ENCODE measurements around the gene CEBPA.
"Not testable (repeated sequence)": the region's sequence is repeated elsewhere in the genome, so short reads cannot be mapped to it uniquely, and the experiment has no call there.

CEBPA gene

DNA sequence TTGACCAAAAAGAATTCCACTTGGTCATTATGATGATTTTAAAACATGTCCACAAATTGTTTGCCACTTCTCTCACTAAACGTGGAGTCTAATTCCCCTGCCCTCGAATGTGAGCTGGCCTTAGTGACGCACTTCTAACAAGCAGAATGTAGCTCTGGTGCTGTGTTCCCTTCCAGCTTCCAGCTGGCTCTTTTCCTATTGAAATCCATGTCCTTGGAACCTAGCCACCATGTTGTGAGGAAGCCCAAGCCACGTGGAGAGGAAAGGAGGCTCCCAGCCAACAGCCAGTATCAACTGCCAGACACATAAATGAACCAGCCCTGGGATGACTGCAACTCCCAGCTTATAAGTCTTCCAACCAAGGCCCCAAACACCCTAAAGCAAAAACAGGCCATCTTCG lies 23.6 kb upstream of the CEBPA start:
- DNase-seq (ENCODE audit: insufficient read length, low spot score) = no peak
- no peak for FAIRE-seq

- DNase-seq (ENCODE audit: insufficient read length, low spot score) = no peak
- no peak for FAIRE-seq
Observed at GRCh38 chr19:33324628-33325027, 22.3 kb upstream of the CEBPA start.

DNA sequence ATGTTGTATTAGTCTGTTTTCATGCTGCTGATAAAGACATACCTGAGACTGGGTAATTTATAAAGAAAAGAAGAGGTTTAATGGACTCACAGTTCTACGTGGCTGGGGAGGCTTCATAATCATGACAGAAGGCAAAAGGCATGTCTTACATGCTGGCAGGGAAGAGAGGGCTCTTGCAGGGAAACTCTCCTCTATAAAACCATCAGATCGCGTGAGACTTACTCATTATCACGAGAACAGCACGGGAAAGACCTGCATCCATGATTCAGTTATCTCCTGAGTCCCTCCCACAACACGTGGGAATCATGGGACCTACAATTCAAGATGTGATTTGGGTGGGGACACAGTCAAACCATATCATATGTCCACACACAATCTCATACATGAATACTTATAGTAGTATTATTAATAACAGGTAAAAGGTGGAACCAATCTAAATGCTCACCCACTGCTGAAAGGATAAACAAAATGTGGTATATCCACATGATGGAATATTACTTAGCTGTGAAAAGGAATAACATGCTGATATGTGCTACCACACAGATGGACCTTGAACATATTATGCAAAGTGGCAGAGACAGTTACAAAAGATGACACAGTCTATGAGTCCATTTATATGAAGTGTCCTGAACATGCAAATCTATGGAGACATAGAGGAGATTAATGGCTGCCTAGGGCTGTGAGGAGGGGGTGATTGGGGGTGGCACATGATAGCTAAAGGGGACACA lies 20.9 kb upstream of the CEBPA start:
- FAIRE-seq (no peak), DNase-seq (ENCODE audit: insufficient read length, low spot score) (no peak)

DNA sequence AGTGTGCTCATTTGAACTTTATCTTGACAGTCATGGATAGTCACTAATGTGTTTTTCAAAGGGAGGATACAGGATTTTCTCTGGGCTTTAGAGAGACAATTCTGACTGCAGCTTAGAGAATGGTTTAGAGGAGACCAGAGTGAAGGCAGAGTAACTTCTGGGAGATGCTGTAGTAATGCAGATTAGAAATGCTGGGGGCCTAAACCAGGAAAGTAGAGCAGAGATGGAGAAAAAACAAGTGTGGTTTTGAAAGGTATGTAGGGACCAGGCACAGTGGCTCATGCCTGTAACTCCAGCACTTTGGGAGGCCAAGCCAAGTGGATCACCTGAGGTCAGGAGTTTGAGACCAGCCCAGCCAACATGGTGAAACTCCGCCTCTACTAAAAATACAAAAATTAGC lies 18.3 kb upstream of the CEBPA start:
- DNase-seq (ENCODE audit: insufficient read length, low spot score) (no peak), FAIRE-seq (no peak)

- not testable (repeated sequence) for FAIRE-seq; DNase-seq (ENCODE audit: insufficient read length, low spot score)
Observed at GRCh38 chr19:33317991-33318390, 15.7 kb upstream of the CEBPA start.

- no peak for FAIRE-seq
- no peak for DNase-seq (ENCODE audit: insufficient read length, low spot score)
Observed at GRCh38 chr19:33317517-33317916, 15.2 kb upstream of the CEBPA start.

DNA sequence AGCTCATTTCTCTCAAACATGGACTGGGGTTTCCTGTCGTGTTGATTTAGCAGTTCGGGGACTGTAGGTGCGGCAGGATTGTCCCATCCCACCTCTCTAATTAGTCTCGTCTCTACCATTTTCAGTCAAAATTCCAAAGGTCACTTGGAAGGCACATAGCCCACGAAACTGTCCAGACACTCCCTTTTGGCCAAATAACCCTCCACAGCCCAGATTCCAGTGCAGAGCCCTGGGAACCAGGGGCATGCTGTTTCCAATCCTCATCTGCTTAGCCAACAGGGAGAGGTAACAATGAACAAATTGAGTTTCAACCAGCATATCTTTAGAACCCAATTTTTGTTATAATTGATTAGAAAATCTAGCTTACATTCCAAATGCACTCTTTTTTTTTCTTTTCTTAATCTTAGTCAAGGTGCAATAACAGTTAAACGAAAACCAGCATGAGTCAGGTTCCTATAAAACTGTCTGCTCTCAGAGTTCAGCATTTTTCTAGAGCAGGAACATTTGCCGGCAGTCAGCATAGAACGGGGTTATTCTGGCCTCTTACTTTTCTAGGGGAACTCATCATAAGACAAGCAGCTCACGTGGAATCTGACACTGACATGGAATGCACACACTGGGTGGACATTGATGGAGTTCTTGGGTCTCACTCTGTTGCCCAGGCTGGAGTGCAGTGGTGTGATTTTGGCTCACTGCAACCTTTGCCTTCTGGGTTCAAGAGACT lies 14.4 kb upstream of the CEBPA start:
- DNase-seq (ENCODE audit: insufficient read length, low spot score) (no peak), FAIRE-seq (no peak)

DNA sequence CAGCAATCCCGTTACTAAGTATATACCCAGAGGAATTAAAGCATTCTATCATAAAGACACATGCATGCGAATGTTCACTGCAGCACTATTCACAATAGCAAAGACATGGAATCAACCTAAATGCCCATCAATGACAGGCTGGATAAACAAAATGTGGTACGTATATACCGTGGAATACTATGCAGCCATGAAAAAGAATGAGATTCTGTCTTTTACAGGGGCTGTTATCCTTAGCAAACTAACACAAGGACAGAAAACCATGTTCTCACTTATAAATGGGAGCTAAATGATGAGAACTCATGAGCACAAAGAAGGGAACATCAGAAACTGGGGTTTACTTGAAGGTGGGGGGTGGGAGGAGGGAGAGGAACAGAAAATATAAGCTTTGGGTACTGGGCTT lies 10.5 kb upstream of the CEBPA start:
- DNase-seq (ENCODE audit: insufficient read length, low spot score); FAIRE-seq: not testable (repeated sequence)

DNA sequence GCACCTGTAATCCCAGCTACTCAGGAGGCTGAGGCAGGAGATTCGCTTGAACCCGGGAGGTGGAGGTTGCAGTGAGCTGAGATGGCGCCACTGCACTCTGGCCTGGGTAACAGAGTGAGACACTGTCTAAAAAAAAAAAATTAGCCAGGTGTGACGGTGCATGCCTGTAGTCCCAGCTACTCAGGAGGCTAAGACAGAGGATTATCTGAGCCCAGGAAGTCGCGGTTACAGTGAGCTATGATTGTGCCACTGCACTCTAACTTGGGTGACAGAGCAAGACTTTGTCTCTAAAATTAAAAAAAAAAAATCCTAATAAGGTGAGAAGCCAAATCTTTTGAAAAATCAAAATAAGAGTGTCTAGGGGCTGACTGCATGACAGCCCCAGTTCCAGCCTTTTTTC lies 9.7 kb upstream of the CEBPA start:
- no peak for DNase-seq (ENCODE audit: insufficient read length, low spot score)
- FAIRE-seq = no peak

DNA sequence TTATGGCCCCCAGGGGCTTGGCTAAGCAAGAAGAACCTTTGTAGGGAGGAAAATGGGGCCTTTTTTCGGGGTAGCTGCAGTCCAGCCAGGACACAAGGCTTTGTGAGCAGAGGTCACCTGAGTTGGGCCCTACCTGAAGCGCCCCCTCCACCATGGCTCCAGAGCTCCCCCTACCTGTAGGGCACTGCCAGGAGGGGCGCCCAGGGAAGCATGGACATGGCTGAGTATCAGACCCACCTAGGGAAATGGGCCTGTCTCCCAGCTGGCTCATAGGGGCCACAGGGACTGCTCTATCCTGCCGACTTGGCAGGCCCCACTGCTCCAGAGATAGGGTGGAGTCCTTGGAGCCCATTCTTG lies 9.0 kb upstream of the CEBPA start:
- DNase-seq (ENCODE audit: insufficient read length, low spot score) (no peak), FAIRE-seq (no peak)

- FAIRE-seq (no peak), DNase-seq (ENCODE audit: insufficient read length, low spot score) (no peak)
Observed at GRCh38 chr19:33310606-33311325, 8.4 kb upstream of the CEBPA start.

- FAIRE-seq = no peak
- no peak for DNase-seq (ENCODE audit: insufficient read length, low spot score)
Observed at GRCh38 chr19:33309826-33310225, 7.5 kb upstream of the CEBPA start.

DNA sequence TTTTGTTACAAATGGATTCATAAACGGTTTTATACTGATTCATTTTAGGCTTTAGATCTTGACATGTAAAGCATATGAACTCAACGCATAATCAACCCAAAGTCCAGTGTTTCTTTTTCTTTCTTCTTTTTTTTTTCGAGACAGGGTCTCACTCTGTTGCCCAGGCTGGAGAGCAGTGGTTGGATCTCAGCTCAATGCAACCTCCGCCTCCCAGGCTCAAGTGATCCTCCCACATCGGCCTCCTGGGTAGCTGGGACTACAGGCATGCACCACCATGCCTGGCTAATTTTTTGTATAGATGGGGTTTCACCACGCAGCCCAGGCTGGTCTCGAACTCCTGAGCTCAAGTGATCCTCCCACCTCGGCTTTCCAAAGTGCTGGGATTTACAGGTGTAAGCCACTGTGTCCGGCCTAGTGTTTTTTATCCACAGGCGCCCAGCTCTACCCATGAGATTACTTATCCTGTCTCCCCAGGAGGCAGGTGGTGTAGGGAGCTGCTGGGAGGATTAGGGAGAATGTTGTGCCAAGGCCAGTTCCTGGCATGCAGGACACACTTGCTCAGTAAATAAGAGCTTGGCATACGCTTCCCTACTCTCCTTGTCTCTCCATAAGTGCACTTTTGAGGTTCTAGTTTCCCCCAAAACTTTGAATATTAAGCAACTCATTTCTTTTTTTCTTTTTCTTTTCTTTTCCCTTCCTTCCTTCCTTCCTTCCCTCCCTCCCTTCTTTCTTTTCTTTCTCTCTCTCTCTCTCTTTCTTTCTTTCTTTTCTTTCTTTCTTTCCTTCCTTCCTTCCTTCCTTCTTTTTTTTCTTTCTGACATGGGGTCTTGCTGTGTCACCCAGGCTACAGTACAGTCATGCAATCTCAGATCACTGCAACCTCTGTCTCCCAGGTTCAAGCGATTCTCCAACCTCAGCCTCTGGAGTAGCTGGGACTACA lies 4.8 kb upstream of the CEBPA start:
- no peak for FAIRE-seq
- no peak for DNase-seq (ENCODE audit: insufficient read length, low spot score)

DNA sequence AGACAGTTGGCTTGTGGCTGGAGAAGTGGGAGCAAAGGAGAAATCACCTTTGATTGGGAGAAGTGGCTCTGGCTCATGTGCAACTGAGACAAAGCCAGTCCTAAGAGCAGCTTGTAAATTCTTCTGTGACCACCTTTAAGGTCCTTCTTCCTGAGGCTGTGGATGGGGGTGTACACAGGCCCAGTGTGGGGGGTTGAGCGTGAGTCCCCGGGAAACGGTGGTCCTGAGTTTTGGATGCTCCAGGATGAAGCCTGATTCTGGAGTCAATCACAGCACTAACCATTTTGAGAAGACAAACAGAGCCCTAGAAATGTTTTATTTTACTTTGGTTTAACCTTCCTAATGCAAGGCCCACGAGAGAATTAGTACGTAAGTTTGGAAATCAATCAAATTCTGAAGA lies 3.9 kb upstream of the CEBPA start:
- DNase-seq (ENCODE audit: insufficient read length, low spot score) = no peak
- FAIRE-seq = no peak

- FAIRE-seq (no peak), DNase-seq (ENCODE audit: insufficient read length, low spot score) (no peak)
Observed at GRCh38 chr19:33304760-33305647, 2.7 kb upstream of the CEBPA start.

DNA sequence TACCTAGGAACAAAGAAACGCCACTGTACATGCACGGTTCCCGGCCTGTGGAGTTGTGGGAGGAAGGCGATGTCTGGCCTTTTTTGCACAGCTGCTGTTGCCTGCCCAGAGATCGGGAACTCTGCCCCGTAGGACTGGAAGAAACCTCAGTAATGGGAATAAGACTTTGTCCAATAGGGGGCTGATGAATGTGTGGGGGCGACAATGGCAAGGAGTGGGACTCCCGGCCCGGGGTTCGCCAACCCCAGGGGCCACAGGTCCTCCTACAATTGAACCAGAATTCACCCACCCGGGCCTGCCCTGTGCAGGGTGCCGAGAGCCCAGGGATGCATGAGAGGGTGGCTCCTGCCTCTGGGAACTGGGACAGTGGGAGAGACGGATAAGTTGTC lies 2.0 kb upstream of the CEBPA start:
- DNase-seq (ENCODE audit: insufficient read length, low spot score) (no peak), FAIRE-seq (no peak)

- FAIRE-seq = no peak
- DNase-seq (ENCODE audit: insufficient read length, low spot score) = no peak
Observed at GRCh38 chr19:33303791-33304345, 1.5 kb upstream of the CEBPA start.

DNA sequence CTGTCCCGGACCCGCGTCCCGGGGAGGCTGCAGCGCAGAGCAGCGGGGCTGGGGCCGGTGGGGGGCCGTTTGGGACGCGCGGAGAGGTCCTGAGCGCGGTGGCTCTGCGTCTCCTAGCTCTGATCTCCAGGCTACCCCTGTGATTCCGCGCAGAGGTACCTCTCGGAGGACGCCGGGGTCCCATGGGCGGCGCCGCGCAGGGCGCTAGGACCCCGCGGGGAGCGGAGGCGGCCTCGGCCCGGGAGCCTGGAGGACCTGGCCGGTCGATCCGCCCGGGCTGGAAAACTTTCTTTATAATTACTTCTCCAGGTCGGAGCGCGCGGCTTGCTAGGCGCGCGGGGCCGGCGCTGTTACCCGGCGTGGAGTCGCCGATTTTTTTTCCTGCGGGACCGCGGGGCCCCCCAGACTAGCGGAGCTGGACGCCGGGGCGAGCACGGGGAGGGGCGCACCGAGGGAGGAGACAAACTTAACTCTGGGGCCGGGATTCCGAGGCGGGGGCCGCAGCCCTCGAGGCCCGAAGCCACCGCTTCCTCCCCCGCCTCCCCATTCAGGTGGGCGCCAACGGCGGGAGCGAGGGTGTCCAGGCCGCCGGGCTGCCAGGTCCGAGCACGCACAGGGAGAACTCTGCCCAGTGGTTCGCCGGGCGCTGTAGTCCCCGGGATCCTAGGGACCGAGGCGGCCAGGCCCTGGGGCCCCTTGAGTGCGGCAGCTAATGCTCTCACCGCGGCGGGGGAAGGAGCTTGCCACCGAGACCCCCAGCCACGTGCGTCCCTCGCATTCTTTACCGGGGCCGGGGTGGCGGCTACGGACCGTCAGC lies 848 bp upstream of the CEBPA start:
- FAIRE-seq = no peak
- DNase-seq (ENCODE audit: insufficient read length, low spot score) = peak; percentile 70

DNA sequence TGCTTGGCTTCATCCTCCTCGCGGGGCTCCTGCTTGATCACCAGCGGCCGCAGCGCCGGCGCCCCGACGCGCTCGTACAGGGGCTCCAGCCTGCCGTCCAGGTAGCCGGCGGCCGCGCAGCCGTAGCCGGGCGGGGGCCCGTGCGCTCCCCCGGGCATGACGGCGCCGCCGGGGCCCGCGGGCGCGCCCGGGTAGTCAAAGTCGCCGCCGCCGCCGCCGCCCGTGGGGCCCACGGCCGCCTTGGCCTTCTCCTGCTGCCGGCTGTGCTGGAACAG lies 497 bp downstream of the CEBPA start:
- no peak for FAIRE-seq
- DNase-seq (ENCODE audit: insufficient read length, low spot score) = no peak

Data from HTR-8/SVneo (cell line).